Measurements from ENCODE around the gene ELFN2. TPM values are rescaled to one million over a fixed set of nuclear protein-coding genes. Genes with fewer than 3 reads are reported as not detected.

Gene ELFN2
- polyA plus RNA-seq, 1 donor from 2014 or later = 4.4 TPM

DNA sequence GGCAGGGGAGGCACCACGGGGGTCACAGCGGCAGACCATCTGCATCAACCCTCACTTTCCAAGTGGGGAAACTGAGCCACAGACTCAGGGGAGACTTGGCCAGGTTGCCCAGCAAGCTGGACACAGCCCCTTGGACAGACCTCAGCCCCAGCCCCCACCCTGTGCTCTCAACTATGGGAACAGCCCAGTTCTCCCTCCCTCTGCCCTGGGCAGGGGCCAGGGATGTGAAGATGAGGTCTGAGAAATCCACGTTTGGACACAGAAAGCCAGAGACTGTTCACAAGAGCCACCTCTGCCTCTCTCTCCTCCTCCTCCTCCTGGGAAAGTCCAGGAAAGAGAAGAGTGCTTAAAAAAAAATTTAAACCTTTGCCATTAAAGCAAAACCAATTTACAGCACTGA lies 50.1 kb downstream of the ELFN2 start:
- Histone ChIP-seq H3K27me3 (ENCODE audit: insufficient read depth, low read depth, low read length) (no peaks in the 10 kb centered on the region), H2AFZ (ENCODE audit: low read depth, low read length) (no peak overlapping the region), H3K9ac (ENCODE audit: low read length) (no peak overlapping the region), H3K4me2 (ENCODE audit: low read length) (no peak overlapping the region), H3K4me3 (ENCODE audit: low read length) (no peak overlapping the region), H3K9me2 (ENCODE audit: insufficient read depth, low read length) (no peaks in the 10 kb centered on the region), H3F3A (ENCODE audit: insufficient read depth, low read length, poor library complexity, severe bottlenecking) (no peaks in the 10 kb centered on the region), H3K79me2 (replicated peaks; ENCODE audit: insufficient read depth, low read length) (no peaks in the 10 kb centered on the region), H3K36me3 (ENCODE audit: insufficient read depth, low read length) (peaks cover 5% of the 10 kb centered on the region), H3K27ac (ENCODE audit: low read length) (no peak overlapping the region), H3K9me3 (ENCODE audit: low read length) (no peaks in the 10 kb centered on the region), H4K20me1 (ENCODE audit: insufficient read depth) (no peaks in the 10 kb centered on the region)
- TF ChIP-seq TAF1 (IDR thresholded peaks at IDR 0.05; ENCODE audit: low read depth) = no peak
- TF ChIP-seq POLR2AphosphoS5 (IDR thresholded peaks at IDR 0.05) = no peak
- TF ChIP-seq EZH2 (IDR thresholded peaks at IDR 0.05; ENCODE audit: borderline replicate concordance, insufficient read depth, low read length, poor library complexity, severe bottlenecking) = no peak
- no peak for TF ChIP-seq MXI1 (conservative IDR thresholded peaks at IDR 0.05; ENCODE audit: poor library complexity, severe bottlenecking)
- no peak for TF ChIP-seq EP300 (conservative IDR thresholded peaks at IDR 0.05; ENCODE audit: poor library complexity, severe bottlenecking)
- TF ChIP-seq, protein P1, sequence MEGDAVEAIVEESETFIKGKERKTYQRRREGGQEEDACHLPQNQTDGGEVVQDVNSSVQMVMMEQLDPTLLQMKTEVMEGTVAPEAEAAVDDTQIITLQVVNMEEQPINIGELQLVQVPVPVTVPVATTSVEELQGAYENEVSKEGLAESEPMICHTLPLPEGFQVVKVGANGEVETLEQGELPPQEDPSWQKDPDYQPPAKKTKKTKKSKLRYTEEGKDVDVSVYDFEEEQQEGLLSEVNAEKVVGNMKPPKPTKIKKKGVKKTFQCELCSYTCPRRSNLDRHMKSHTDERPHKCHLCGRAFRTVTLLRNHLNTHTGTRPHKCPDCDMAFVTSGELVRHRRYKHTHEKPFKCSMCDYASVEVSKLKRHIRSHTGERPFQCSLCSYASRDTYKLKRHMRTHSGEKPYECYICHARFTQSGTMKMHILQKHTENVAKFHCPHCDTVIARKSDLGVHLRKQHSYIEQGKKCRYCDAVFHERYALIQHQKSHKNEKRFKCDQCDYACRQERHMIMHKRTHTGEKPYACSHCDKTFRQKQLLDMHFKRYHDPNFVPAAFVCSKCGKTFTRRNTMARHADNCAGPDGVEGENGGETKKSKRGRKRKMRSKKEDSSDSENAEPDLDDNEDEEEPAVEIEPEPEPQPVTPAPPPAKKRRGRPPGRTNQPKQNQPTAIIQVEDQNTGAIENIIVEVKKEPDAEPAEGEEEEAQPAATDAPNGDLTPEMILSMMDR (IDR thresholded peaks at IDR 0.05; ENCODE audit: poor library complexity, severe bottlenecking) = no peak
- TF ChIP-seq, protein P2, sequence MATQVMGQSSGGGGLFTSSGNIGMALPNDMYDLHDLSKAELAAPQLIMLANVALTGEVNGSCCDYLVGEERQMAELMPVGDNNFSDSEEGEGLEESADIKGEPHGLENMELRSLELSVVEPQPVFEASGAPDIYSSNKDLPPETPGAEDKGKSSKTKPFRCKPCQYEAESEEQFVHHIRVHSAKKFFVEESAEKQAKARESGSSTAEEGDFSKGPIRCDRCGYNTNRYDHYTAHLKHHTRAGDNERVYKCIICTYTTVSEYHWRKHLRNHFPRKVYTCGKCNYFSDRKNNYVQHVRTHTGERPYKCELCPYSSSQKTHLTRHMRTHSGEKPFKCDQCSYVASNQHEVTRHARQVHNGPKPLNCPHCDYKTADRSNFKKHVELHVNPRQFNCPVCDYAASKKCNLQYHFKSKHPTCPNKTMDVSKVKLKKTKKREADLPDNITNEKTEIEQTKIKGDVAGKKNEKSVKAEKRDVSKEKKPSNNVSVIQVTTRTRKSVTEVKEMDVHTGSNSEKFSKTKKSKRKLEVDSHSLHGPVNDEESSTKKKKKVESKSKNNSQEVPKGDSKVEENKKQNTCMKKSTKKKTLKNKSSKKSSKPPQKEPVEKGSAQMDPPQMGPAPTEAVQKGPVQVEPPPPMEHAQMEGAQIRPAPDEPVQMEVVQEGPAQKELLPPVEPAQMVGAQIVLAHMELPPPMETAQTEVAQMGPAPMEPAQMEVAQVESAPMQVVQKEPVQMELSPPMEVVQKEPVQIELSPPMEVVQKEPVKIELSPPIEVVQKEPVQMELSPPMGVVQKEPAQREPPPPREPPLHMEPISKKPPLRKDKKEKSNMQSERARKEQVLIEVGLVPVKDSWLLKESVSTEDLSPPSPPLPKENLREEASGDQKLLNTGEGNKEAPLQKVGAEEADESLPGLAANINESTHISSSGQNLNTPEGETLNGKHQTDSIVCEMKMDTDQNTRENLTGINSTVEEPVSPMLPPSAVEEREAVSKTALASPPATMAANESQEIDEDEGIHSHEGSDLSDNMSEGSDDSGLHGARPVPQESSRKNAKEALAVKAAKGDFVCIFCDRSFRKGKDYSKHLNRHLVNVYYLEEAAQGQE (IDR thresholded peaks at IDR 0.05; ENCODE audit: borderline replicate concordance) = no peak
- TF ChIP-seq SMC3 (conservative IDR thresholded peaks at IDR 0.05; ENCODE audit: poor library complexity) = no peak
- TF ChIP-seq RAD21 (conservative IDR thresholded peaks at IDR 0.05) = no peak

DNA sequence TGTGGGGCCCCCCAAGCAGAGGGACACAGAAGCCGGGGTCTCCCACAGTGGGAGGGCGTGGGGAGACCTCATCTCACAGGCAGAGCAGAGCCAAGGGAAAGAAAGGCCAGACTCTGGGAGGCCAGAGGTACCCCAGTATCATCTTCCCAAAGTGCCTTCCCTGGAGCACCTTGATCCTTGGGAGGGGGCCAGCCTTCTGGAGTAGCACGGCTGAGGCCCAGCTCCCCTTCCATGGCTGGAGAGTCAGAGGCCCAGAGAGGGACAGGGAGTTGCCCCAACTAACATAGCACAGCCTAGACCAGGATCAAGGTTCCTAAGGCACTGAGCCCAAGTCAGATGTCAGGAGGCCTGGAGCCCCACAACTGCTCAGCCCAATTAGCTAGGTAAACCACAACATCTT lies 50.6 kb downstream of the ELFN2 start:
- Histone ChIP-seq H3F3A (ENCODE audit: insufficient read depth, low read length, poor library complexity, severe bottlenecking) (no peaks in the 10 kb centered on the region), H4K20me1 (ENCODE audit: insufficient read depth) (no peaks in the 10 kb centered on the region), H3K4me3 (ENCODE audit: low read length) (no peak overlapping the region), H3K79me2 (replicated peaks; ENCODE audit: insufficient read depth, low read length) (no peaks in the 10 kb centered on the region), H3K27ac (ENCODE audit: low read length) (no peak overlapping the region), H2AFZ (ENCODE audit: low read depth, low read length) (no peak overlapping the region), H3K9ac (ENCODE audit: low read length) (no peak overlapping the region), H3K4me2 (ENCODE audit: low read length) (no peak overlapping the region), H3K9me3 (ENCODE audit: low read length) (no peaks in the 10 kb centered on the region), H3K27me3 (ENCODE audit: insufficient read depth, low read depth, low read length) (no peaks in the 10 kb centered on the region), H3K9me2 (ENCODE audit: insufficient read depth, low read length) (no peaks in the 10 kb centered on the region), H3K36me3 (ENCODE audit: insufficient read depth, low read length) (peaks cover 5% of the 10 kb centered on the region)
- TF ChIP-seq, protein P2 (IDR thresholded peaks at IDR 0.05; ENCODE audit: borderline replicate concordance) = no peak
- TF ChIP-seq EP300 (conservative IDR thresholded peaks at IDR 0.05; ENCODE audit: poor library complexity, severe bottlenecking) = no peak
- no peak for TF ChIP-seq SMC3 (conservative IDR thresholded peaks at IDR 0.05; ENCODE audit: poor library complexity)
- TF ChIP-seq, protein P1 (IDR thresholded peaks at IDR 0.05; ENCODE audit: poor library complexity, severe bottlenecking) = no peak
- TF ChIP-seq RAD21 (conservative IDR thresholded peaks at IDR 0.05) = no peak
- TF ChIP-seq POLR2AphosphoS5 (IDR thresholded peaks at IDR 0.05) = no peak
- no peak for TF ChIP-seq MXI1 (conservative IDR thresholded peaks at IDR 0.05; ENCODE audit: poor library complexity, severe bottlenecking)
- TF ChIP-seq TAF1 (IDR thresholded peaks at IDR 0.05; ENCODE audit: low read depth) = no peak
- no peak for TF ChIP-seq EZH2 (IDR thresholded peaks at IDR 0.05; ENCODE audit: borderline replicate concordance, insufficient read depth, low read length, poor library complexity, severe bottlenecking)

Measured in neural cell (in vitro differentiated cells).